ENCODE data around the gene PRKAR1B.

GRCh38 chr7:549891-550625 lies 177.0 kb downstream of the PRKAR1B start:
- no peak for TF ChIP-seq ZNF274 (IDR thresholded peaks at IDR 0.05; ENCODE audit: low read depth, low read length)
- no peak for TF ChIP-seq YY1 (IDR thresholded peaks at IDR 0.05; ENCODE audit: insufficient read depth, insufficient read length)

Data from NT2/D1 (cell line).